Endothelial cell of umbilical vein (primary cell): ENCODE data around the gene ZNF644. TPM values are rescaled to one million over a fixed set of nuclear protein-coding genes. Genes with fewer than 3 reads are reported as not detected.

Source experiments
- BruUV-seq: library from RNA; stranded (reverse); fragments of 400-500 nt; replicated peaks from 2 replicates; lab custom pipeline; 2021; lab: Mats Ljungman, UMichigan
- CTCF ChIA-PET: fragments of 300-600, 350-600 bp; sonication (Branson Sonifier 250); formaldehyde crosslinking; loops from one replicate; lab custom pipeline; 2021; ENCODE audit warnings: antibody characterized with exemption, inconsistent platforms; lab: Charles Lee
- POLR2A ChIA-PET: fragments of 300-600, 350-600 bp; sonication (Branson Sonifier 250); formaldehyde crosslinking; loops from one replicate; lab custom pipeline; 2021; ENCODE audit warnings: antibody characterized with exemption, inconsistent platforms; lab: Charles Lee
- DNase-seq: peaks from one replicate; pipeline ENCODE4 v3.0.0-alpha.2; 2011; ENCODE audit warnings: low read depth, low spot score
- FAIRE-seq: peaks from 2 replicates; lab custom pipeline; 2011; peaks lifted over from hg19 to GRCh38; lab: Jason Lieb, UNC
- H2AFZ ChIP-seq: 2 replicates; pipeline ENCODE4 v1.6.0; 2012; ENCODE audit warnings: low read depth, low read length, control low read depth, inconsistent platforms
- H3K27ac ChIP-seq: 2 replicates; pipeline ENCODE4 v1.5.1; 2011; ENCODE audit warnings: low read depth, mild to moderate bottlenecking, control low read depth, low read length, moderate library complexity; ENCODE audit not compliant: insufficient read depth
- H3K27me3 ChIP-seq, 2 experiments: 2 replicates each; pipeline versions ENCODE4 v1.6.0 to v1.6.1; 2011; ENCODE audit warnings: low read length in 2 of 2, mixed read lengths in 1 of 2; ENCODE audit not compliant: control insufficient read depth in 2 of 2, insufficient read depth in 2 of 2
- H3K36me3 ChIP-seq, 2 experiments: 2 replicates in 1 of 2; 3 replicates in 1 of 2; pipeline ENCODE4 v1.5.1; 2011; ENCODE audit warnings: low read length in 2 of 2, mild to moderate bottlenecking in 1 of 2, moderate library complexity in 1 of 2; ENCODE audit not compliant: control insufficient read depth in 2 of 2, insufficient read depth in 2 of 2; ENCODE audit errors: extremely low read depth in 1 of 2
- H3K4me1 ChIP-seq: 3 replicates; pipeline ENCODE4 v1.5.1; 2011; ENCODE audit warnings: mild to moderate bottlenecking, low read length; ENCODE audit not compliant: control insufficient read depth, insufficient read depth; ENCODE audit errors: extremely low read depth
- H3K4me2 ChIP-seq: 2 replicates; pipeline ENCODE4 v1.6.1; 2011; ENCODE audit warnings: low read length, control low read depth, mixed read lengths; ENCODE audit not compliant: insufficient read depth
- H3K4me3 ChIP-seq, 3 experiments: fragments of 200-600 bp in 1 of 3; sonication (generic), shearing (Covaris generic) in 1 of 3; replicated peaks in 1 of 3; 2 replicates each; pipeline ENCODE4 v1.5.1; 2011 to 2016; ENCODE audit warnings: control low read depth in 3 of 3, low read length in 3 of 3, mild to moderate bottlenecking in 2 of 3, inconsistent platforms in 1 of 3, low read depth in 1 of 3, moderate library complexity in 1 of 3; ENCODE audit not compliant: insufficient read depth in 1 of 3
- H3K79me2 ChIP-seq: 2 replicates; pipeline ENCODE4 v1.6.0; 2012; ENCODE audit warnings: low read length, inconsistent platforms; ENCODE audit not compliant: control insufficient read depth, insufficient read depth
- H3K9ac ChIP-seq: replicated peaks from 2 replicates; pipeline ENCODE3; 2011; ENCODE audit warnings: low read length, control low read depth; ENCODE audit not compliant: insufficient read depth; ENCODE audit errors: extremely low read depth
- H3K9me1 ChIP-seq: replicated peaks from 3 replicates; pipeline ENCODE4 v1.6.0; 2011; ENCODE audit warnings: mild to moderate bottlenecking, low read length; ENCODE audit not compliant: control insufficient read depth, insufficient read depth; ENCODE audit errors: extremely low read depth
- H3K9me3 ChIP-seq: replicated peaks from 2 replicates; pipeline ENCODE4 v1.5.1; 2012; ENCODE audit warnings: low read length, inconsistent platforms; ENCODE audit not compliant: control insufficient read depth, insufficient read depth
- H4K20me1 ChIP-seq: replicated peaks from 2 replicates; pipeline ENCODE3; 2011; ENCODE audit warnings: mild to moderate bottlenecking, low read length; ENCODE audit not compliant: control insufficient read depth, insufficient read depth; ENCODE audit errors: extremely low read depth
- EZH2 ChIP-seq: IDR thresholded peaks from 2 replicates; pipeline ENCODE4 v1.6.1; 2012; ENCODE audit warnings: borderline replicate concordance, low read depth, mild to moderate bottlenecking, moderate library complexity, low read length, inconsistent platforms; ENCODE audit not compliant: severe bottlenecking
- FOS ChIP-seq: IDR thresholded peaks from 2 replicates; pipeline ENCODE4 v1.6.1; 2011; ENCODE audit warnings: mild to moderate bottlenecking, low read length, moderate library complexity, borderline replicate concordance; ENCODE audit not compliant: insufficient read depth
- GATA2 ChIP-seq: IDR thresholded peaks from 2 replicates; pipeline ENCODE4 v1.7.0; 2011; ENCODE audit warnings: low read depth, mild to moderate bottlenecking, moderate library complexity, mixed read lengths, low read length; ENCODE audit not compliant: insufficient read length, insufficient read depth
- JUN ChIP-seq: IDR thresholded peaks from 2 replicates; pipeline ENCODE4 v1.6.1; 2011; ENCODE audit warnings: borderline replicate concordance, low read depth; ENCODE audit not compliant: insufficient read length, insufficient read depth
- MYC ChIP-seq: IDR thresholded peaks from one replicate; pipeline ENCODE4 v1.6.1; 2011; ENCODE audit warnings: mild to moderate bottlenecking, low read depth, low read length
- POLR2A ChIP-seq: IDR thresholded peaks from 2 replicates; pipeline ENCODE4 v1.6.1; 2012; ENCODE audit warnings: low read depth, mild to moderate bottlenecking, control low read depth, low read length
- POLR2AphosphoS5 ChIP-seq: IDR thresholded peaks from 2 replicates; pipeline ENCODE4 v1.6.1; 2012; ENCODE audit warnings: low read depth, mild to moderate bottlenecking, control low read depth, low read length, moderate library complexity; ENCODE audit not compliant: insufficient read depth
- dilution Hi-C: fragments of 300-500 bp; cut with MboI; formaldehyde crosslinking; loops from one replicate; pipeline ENCODE4 v1.15.0; 2019; ENCODE audit warnings: low sequenced_read_pairs; ENCODE audit not compliant: extremely low pct_ligation_motif_present
- intact Hi-C: fragments of 100-400 bp; cut with micrococcal nuclease; formaldehyde crosslinking; loops from one replicate; pipeline ENCODE4 v1.10.0; 2022
- polyA plus RNA-seq, 4 experiments: library from polyadenylated mRNA; depleted of rRNA in 3 of 4; stranded (reverse) in 3 of 4; unstranded in 1 of 4; fragments of >200 nt; gene quantifications; 2 replicates each; pipeline versions ENCODE4 v1.2.1 to v1.2.3, GENCODE V29; 2011 to 2012; ENCODE audit warnings: missing spikeins in 1 of 4
- total RNA-seq: library from RNA; stranded (reverse); gene quantifications from 2 replicates; pipeline ENCODE4 v1.2.3, GENCODE V29; 2021
- TF ChIP-seq, protein P1 (sequence below), 2 donors: IDR thresholded peaks; 1 replicate in 1 of 2; 2 replicates in 1 of 2; pipeline ENCODE4 v1.5.1; 2011; ENCODE audit warnings: low read length in 2 of 2, mild to moderate bottlenecking in 2 of 2, moderate library complexity in 2 of 2, control low read depth in 1 of 2, inconsistent platforms in 1 of 2, low read depth in 1 of 2; ENCODE audit not compliant: insufficient read depth in 1 of 2; ENCODE audit errors: extremely low read depth in 1 of 2
- TF ChIP-seq, protein P2 (sequence below): IDR thresholded peaks from 2 replicates; pipeline ENCODE4 v1.6.1; 2011; ENCODE audit not compliant: insufficient read depth, insufficient read length

Gene ZNF644
- total and polyA plus RNA-seq, 2 donors (not counting 3 experiments of a cell fraction or from before 2014, with no cell fraction given): 7.2 to 47.0 TPM

DNA sequence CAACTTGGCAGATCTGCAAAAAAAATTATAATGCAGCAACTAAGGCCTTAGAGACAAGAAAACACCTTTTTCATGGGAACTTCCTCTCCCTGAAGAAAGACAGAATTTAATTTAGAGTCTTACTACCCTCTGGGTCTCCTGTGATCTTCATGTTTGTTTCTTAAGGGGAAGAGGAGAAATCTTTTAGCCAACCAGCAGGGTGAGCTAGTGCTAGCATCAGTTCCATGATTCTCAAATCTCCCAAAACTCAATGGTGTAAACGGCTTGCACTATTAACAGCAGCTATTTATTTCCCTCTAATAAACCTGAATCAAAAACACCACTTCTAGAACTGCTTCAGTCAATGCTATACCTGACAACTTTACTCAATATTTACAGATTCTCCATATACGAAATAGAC, 3.8 kb downstream of the ZNF644 start:
- Histone ChIP-seq H3K4me1 (peaks cover 19% of the 10 kb centered on the region), H3K79me2 (peaks cover 80% of the 10 kb centered on the region), H3K27ac (no peak overlapping the region), H4K20me1 (peaks cover 8% of the 10 kb centered on the region), H3K27me3 (no peaks in the 10 kb centered on the region), H3K36me3 (no peaks in the 10 kb centered on the region), H2AFZ (no peak overlapping the region), H3K9ac (no peak overlapping the region), H3K9me1 (no peaks in the 10 kb centered on the region), H3K4me2 (no peak overlapping the region), H3K4me3 (no peak overlapping the region), H3K9me3 (no peaks in the 10 kb centered on the region)
- ChIA-PET POLR2A (interaction anchor here (0.6 kb wide), 1 partner anchor 64 kb away, joined by 3 read pairs; no protein-coding TSS in a partner anchor), CTCF (interaction anchor here (0.8 to 2.2 kb wide), 8 partner anchors 9 to 297 kb away, joined by 3 to 10 read pairs (median 4); no protein-coding TSS in a partner anchor)
- dilution Hi-C loops (no loop called here), intact Hi-C loops (no loop called here)
- TF ChIP-seq, protein P1, sequence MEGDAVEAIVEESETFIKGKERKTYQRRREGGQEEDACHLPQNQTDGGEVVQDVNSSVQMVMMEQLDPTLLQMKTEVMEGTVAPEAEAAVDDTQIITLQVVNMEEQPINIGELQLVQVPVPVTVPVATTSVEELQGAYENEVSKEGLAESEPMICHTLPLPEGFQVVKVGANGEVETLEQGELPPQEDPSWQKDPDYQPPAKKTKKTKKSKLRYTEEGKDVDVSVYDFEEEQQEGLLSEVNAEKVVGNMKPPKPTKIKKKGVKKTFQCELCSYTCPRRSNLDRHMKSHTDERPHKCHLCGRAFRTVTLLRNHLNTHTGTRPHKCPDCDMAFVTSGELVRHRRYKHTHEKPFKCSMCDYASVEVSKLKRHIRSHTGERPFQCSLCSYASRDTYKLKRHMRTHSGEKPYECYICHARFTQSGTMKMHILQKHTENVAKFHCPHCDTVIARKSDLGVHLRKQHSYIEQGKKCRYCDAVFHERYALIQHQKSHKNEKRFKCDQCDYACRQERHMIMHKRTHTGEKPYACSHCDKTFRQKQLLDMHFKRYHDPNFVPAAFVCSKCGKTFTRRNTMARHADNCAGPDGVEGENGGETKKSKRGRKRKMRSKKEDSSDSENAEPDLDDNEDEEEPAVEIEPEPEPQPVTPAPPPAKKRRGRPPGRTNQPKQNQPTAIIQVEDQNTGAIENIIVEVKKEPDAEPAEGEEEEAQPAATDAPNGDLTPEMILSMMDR (IDR thresholded peaks at IDR 0.05; ENCODE audit: extremely low read depth in 1 of 2, insufficient read depth in 1 of 2, low read depth in 1 of 2, low read length in 2 of 2): peak in 1 of 2 donors; percentile 38
- no peak for TF ChIP-seq FOS
- FAIRE-seq (peak; percentile 72), DNase-seq (no peak)
- BruUV-seq: no TSS peak

GRCh38 chr1:91015794-91016550, 5.9 kb downstream of the ZNF644 start:
- H3K4me3 ChIP-seq: no peak overlapping the region
- peaks cover 94% of the 10 kb centered on the region for H3K79me2 ChIP-seq
- no peaks in the 10 kb centered on the region for H3K9me1 ChIP-seq
- H3K4me2 ChIP-seq: no peak overlapping the region
- no peak overlapping the region for H3K27ac ChIP-seq
- H3K9me3 ChIP-seq: no peaks in the 10 kb centered on the region
- H2AFZ ChIP-seq: no peak overlapping the region
- peaks cover 17% of the 10 kb centered on the region for H3K4me1 ChIP-seq
- BruUV-seq: no TSS peak
- FAIRE-seq: no peak
- H3K36me3 ChIP-seq: no peaks in the 10 kb centered on the region
- dilution Hi-C loops: no loop called here
- H4K20me1 ChIP-seq: peaks cover 8% of the 10 kb centered on the region
- intact Hi-C loops: no loop called here
- no peak for DNase-seq
- no peak for TF ChIP-seq POLR2A
- no peak for TF ChIP-seq EZH2
- TF ChIP-seq, protein P2, sequence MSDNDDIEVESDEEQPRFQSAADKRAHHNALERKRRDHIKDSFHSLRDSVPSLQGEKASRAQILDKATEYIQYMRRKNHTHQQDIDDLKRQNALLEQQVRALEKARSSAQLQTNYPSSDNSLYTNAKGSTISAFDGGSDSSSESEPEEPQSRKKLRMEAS: no peak
- no peak for TF ChIP-seq GATA2
- TF ChIP-seq, protein P1 (IDR thresholded peaks at IDR 0.05; ENCODE audit: extremely low read depth in 1 of 2, insufficient read depth in 1 of 2, low read depth in 1 of 2, low read length in 2 of 2): no peak
- no peak for TF ChIP-seq MYC
- TF ChIP-seq POLR2AphosphoS5: no peak
- TF ChIP-seq FOS: no peak
- no peak for TF ChIP-seq JUN
- CTCF ChIA-PET: interaction anchor here (1.9 kb wide), 1 partner anchor 294 kb away, joined by 5 read pairs; no protein-coding TSS in a partner anchor
- POLR2A ChIA-PET: no interaction called here
- H3K27me3 ChIP-seq: no peaks in the 10 kb centered on the region
- H3K9ac ChIP-seq: no peak overlapping the region
